Kidney epithelial cell (primary cell): ENCODE measurements around the gene PBX1. TPM values are rescaled to one million over a fixed set of nuclear protein-coding genes. Genes with fewer than 3 reads are reported as not detected.

Experiments
- DNase-seq: peaks from one replicate; pipeline ENCODE4 v3.0.0-alpha.2; 2010; ENCODE audit warnings: low read depth
- H3K27me3 ChIP-seq: 2 replicates; pipeline ENCODE4 v1.6.0; 2011; ENCODE audit warnings: low read length; ENCODE audit not compliant: control insufficient read depth, insufficient read depth
- H3K36me3 ChIP-seq: 2 replicates; pipeline ENCODE4 v1.5.1; 2011; ENCODE audit warnings: low read length; ENCODE audit not compliant: control insufficient read depth, insufficient read depth
- H3K4me3 ChIP-seq: 2 replicates; pipeline ENCODE4 v1.5.1; 2011; ENCODE audit warnings: low read depth, mild to moderate bottlenecking, control low read depth, low read length
- total RNA-seq: library from RNA; depleted of rRNA; stranded (reverse); fragments of >200 nt; gene quantifications from 2 replicates; pipeline ENCODE4 v1.2.3, GENCODE V29; 2015
- TF ChIP-seq, protein P1 (sequence below): IDR thresholded peaks from 2 replicates; pipeline ENCODE4 v1.5.1; 2011; ENCODE audit warnings: mild to moderate bottlenecking, moderate library complexity, low read length, control low read depth, inconsistent platforms; ENCODE audit not compliant: insufficient read depth, poor library complexity, severe bottlenecking

PBX1 gene
- total RNA-seq, 1 donor from 2014 or later: 5.7 TPM

DNA sequence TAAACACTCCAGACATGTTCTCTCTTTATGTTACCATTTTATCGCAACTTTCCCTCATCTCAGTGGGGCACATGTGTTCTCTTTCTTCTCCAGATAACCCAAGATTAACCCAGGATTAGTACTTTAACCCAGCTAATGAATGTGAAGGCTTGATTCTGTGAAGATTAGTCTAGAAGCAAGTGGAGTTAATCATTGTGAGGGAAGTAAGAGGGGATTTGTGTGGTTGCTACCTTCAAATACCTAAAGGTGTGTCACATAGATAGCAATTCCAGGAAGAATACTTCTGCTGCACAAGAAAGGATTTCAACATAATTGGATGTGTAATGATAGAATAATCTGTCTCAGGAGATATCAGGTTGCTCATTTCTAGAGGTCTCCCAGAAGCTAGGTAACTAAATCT is 327.1 kb downstream of the PBX1 start:
- no peaks in the 10 kb centered on the region for H3K36me3 ChIP-seq
- no peak for DNase-seq
- no peak overlapping the region for H3K4me3 ChIP-seq
- H3K27me3 ChIP-seq: no peaks in the 10 kb centered on the region
- TF ChIP-seq, protein P1, sequence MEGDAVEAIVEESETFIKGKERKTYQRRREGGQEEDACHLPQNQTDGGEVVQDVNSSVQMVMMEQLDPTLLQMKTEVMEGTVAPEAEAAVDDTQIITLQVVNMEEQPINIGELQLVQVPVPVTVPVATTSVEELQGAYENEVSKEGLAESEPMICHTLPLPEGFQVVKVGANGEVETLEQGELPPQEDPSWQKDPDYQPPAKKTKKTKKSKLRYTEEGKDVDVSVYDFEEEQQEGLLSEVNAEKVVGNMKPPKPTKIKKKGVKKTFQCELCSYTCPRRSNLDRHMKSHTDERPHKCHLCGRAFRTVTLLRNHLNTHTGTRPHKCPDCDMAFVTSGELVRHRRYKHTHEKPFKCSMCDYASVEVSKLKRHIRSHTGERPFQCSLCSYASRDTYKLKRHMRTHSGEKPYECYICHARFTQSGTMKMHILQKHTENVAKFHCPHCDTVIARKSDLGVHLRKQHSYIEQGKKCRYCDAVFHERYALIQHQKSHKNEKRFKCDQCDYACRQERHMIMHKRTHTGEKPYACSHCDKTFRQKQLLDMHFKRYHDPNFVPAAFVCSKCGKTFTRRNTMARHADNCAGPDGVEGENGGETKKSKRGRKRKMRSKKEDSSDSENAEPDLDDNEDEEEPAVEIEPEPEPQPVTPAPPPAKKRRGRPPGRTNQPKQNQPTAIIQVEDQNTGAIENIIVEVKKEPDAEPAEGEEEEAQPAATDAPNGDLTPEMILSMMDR: no peak

DNA sequence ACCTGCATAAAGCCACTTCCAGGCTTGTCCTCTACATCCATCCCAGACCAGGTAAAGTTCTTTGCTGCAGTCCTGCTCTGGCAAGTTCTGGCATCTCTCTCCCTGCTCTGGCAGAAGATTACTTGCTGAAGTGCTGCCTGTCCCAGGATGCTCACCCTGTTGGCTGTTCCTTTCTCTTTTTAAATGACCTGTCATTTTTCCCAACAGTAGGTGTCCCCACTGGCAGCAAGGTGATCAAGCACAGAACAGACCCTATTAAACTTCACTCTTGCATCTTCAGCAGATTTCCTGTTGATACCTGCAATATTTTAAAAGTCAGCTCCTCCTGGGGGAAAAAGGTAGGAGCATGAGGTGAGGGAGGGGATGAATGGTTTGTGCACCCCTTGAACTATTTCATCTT is 332.6 kb downstream of the PBX1 start:
- no peaks in the 10 kb centered on the region for H3K36me3 ChIP-seq
- H3K27me3 ChIP-seq: no peaks in the 10 kb centered on the region
- TF ChIP-seq, protein P1: no peak
- H3K4me3 ChIP-seq: no peak overlapping the region
- no peak for DNase-seq

DNA sequence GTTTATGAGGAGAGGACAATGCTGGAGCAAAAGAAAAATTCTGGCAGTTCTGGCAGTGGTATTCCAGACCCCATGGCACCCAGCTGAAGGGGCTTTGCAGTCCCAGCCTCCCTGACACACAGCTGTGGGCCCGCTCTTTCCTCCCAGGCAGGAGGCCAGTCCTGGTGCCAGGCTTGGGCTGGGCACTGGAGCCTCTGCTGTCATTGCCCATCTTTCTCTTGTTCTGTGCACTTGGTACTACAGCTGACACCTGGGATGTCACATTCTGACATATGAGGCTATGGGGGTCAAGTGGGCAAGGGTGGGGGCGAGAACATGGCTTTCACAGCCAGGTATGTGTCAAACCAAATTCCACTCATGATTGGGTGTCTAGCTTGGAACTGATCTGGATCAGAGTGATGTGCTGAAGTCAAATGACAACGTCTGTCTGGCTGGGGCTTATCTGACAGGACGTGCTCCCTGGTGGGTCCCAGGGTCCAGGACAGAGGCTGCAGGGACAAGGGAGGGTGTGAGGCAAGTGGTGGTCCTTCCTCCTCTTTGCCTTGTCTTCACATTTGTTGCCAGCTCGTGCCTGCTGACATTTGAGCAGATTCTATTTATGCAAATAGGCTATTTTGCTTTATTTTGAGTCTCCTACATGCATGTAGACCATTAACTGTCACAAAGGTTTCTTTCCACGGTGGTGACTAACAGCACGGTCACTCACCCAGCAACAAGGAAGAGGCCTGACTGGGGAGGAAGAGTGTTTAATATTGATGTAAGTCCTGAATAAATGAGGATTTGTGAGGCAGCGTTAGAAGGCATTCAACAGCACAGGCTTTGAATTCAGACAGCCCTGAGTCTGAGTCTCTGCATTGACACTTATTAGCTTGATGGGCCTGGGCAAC is 336.3 kb downstream of the PBX1 start:
- H3K27me3 ChIP-seq: no peaks in the 10 kb centered on the region
- no peaks in the 10 kb centered on the region for H3K36me3 ChIP-seq
- DNase-seq: no peak
- H3K4me3 ChIP-seq: no peak overlapping the region
- TF ChIP-seq, protein P1: no peak

DNA sequence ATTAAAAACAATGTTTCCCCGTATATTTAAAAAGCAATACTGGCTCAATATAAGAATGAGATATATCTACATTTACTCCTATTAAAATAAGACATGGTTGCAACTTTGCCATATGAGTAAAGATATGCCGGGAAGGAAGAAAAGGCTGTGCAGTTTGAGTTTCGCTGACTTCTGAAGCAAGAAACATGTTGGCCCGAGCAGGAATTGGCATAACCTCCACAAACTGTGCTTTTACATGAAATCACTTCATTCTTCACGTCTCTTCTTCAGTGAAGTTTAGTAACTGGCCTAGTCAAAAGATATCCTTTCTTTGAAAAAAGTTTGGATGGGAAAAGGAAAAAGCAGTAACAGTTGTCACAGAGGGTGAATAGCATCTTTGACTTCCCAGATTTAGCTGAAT is 342.0 kb downstream of the PBX1 start:
- Histone ChIP-seq H3K4me3 (no peak overlapping the region), H3K27me3 (no peaks in the 10 kb centered on the region), H3K36me3 (no peaks in the 10 kb centered on the region)
- TF ChIP-seq, protein P1: no peak
- DNase-seq: no peak
